CD4-positive, alpha-beta T cell treated with Interleukin-15 for 1 hour (primary cell): ENCODE results near the gene RTN4RL1.

Experiments used
- DNase-seq: peaks from one replicate; pipeline ENCODE4 v3.0.0-alpha.2; 2020

RTN4RL1 gene

DNA sequence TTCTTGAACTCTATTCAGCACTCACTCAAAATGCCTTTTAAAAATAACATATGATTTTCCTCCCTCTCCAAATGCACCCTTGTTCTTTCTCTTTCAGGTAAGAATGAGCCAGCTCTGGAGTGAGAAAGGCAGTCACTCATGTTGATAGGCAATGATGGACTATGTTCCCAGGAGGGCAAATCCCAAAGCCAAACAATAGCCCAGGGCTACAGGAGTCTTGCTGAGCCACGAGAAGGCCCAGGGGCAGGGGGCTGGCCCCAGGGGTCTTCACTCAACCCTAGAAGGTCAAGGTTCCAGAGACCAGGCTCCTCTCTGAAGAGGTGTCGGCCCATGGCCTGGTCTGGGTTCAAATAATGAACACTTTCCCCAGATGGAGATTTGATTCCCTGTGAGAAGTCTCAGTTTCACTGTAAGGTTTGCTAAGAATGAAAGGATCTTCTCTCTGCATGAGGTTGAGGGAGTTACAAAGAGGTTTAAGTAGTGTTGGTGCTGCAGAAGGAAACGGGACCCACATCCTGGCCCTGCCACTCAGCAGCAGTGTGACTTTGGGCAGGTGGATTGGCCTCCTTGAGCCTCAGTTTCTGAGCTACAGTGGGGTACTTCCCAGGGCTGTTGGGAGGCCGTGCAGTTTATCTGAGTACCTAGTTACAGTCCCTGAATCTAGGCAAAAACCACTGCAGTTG lies 49.0 kb downstream of the RTN4RL1 start:
- no peak for DNase-seq

GRCh38 chr17:1975573-1975972 lies 49.6 kb downstream of the RTN4RL1 start:
- no peak for DNase-seq

GRCh38 chr17:1972487-1973160 lies 52.5 kb downstream of the RTN4RL1 start:
- DNase-seq: no peak

- no peak for DNase-seq
Observed at GRCh38 chr17:1970843-1971384, 54.2 kb downstream of the RTN4RL1 start.

DNA sequence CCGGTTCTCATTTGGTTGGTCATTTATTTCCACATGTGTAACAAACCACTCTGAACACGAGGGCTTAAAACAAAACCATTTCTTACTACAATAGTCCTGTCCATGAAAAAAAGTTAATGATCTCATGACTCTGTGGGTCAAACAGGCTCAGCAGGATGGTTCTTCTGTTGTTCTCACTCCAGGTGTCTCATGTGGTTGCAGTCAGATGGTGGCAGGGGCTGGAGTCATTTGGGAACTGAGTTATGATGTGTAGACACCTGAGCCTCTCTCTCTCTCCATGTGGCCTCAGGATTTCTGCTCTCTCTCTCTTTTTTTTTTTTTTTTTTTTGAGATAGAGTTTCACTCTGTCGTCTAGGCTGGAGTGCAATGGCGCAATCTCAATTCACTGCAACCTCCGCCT lies 55.4 kb downstream of the RTN4RL1 start:
- DNase-seq: no peak

DNA sequence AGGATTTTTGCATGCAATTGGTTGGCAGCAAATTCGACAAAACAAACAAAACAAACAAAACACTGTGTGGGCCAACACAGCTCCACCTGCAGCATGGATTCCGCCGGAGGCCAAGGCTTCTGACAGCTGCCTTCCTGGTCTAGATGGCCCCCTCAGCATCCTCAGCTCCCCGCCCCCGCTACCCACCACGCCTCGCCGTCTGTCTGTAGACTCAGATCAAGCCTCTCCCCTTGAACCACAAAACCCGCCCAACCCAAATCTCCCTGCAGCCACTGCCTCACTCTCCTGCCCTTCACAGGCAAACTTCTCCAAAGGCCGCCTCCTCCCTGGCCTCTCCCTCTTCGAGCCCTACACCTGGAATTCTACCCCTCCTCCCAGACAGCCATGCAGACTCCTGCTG lies 57.9 kb downstream of the RTN4RL1 start:
- DNase-seq: no peak

DNA sequence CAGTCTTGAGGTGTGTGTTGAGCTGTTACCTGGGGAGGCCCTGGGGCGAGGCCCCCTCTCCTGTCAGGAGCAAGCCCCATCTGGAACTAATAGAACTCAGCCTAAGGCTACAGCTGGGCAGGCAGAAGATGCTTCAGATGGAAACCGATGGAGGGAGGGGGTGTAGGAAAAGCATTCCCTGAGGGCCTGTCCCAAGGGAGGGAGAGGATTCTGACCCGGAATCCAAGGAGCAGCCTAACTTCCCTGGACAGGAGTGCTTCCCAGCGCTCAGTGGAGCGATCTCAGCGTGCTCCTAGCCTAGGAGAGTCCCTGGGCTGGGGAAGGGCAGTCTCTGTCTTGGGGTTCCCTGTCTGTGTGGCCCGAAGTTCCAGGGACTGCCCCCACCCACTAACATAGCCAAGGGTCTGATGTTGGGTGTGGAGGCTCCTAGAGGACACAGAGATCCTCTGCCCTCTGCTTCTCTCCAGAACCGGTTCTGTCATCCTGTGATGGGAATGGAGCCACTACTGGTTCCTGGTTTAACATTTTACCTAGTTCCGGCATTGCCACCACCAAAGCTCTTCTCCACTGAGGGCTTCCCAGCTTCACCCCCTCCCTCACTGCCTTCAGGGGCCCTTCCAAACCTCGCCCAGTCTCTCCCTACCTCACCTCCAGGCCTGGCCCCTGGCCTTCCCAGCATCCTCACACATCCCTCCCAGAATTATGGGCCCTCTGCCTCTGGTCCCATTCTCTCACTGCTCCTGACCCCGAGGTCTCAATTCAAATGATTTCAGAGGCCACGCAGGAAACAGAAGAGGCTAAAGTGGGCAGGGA lies 58.7 kb downstream of the RTN4RL1 start:
- no peak for DNase-seq

GRCh38 chr17:1965556-1966273 lies 59.4 kb downstream of the RTN4RL1 start:
- no peak for DNase-seq

DNA sequence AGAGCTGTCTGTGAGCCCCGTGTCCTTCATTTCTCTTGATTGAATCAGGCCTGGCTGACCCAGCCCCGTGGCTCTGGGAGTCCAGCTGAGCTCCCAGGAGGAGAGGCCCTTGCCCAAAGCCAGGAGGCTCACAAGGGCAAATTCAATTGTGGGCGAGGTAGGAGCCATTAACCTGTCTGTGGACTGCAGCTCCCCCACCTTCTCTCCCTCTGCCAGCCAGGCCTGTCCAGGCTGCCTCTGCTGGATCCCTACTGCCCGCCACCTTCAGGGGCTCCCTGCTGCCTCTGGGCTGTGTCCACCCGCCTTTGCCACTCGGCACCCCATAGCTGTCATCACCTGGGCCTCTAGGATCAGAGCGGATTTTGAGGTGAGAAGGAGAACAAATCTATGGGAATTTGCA lies 61.9 kb downstream of the RTN4RL1 start:
- DNase-seq: no peak

DNA sequence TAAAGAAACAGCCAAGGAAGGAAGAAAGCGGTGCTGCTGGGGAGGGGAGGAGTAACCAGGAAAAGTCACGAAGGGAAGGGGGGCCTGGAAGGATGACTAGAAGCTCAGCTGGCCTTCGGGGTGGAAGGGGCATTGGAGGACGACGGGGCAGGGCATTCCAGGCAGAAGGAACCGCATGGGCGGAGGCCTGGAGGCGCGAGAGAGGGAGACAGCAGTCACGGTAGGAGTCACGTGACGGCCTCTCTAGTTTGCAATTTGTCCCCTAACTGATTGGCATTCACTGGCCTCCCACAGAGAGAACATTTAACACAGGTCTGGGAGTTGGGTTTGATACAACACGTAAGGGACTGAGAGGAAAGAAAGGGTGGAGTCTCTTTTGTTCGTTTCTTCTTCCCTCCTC lies 63.9 kb downstream of the RTN4RL1 start:
- no peak for DNase-seq

- no peak for DNase-seq
Observed at GRCh38 chr17:1960545-1960912, 64.6 kb downstream of the RTN4RL1 start.

DNA sequence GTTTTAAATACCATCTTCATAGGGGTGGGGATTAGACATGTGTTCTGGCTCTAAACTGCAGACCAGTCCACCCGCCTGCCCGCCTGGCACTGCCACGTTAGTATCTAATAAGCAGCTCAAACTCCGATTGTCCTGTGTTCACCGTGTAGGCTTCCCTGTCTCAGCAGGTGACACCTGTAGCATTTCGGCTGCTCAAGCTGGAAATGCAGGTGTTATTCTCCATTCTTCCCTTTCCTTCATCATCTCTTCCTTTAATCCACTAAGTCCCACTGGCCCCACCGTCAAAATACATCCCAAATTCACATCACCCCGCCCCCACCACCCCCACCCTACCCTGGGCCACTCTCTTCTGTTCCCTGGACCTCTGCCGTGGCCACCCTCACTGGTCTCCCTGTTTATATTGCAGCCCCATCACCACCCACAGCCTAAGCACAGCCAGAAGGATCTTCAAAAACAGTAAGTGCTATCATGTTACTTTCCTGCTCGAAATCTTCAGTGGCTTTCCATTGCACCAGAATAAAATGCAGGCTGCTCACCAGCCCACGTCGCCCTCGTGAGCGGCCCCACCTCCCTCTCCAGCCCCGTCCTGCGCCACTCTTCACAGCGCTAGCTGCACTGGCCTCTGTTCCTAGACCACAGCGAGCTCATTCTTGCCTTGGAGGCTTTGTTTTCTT lies 65.1 kb downstream of the RTN4RL1 start:
- DNase-seq: no peak

- DNase-seq: no peak
Observed at GRCh38 chr17:1958134-1958881, 66.8 kb downstream of the RTN4RL1 start.

DNA sequence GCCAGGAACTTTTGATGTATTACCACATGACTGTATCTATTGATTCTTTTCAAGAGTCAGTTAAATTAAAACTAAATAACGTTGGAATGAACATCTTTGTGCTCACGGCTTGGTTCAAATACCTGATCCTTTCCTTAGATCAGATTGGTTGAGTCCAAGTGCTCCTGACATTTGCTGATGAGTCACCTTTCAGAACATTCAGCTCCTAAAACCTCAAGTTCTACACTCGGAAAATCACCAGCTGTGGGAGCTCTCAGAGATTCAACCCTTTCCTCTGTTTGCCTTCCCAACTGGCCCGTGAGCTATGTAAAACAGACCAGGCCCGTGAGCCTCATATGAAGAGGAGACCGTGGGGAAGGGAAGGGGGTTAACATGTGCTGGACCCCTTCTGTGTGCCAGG lies 68.1 kb downstream of the RTN4RL1 start:
- no peak for DNase-seq

DNA sequence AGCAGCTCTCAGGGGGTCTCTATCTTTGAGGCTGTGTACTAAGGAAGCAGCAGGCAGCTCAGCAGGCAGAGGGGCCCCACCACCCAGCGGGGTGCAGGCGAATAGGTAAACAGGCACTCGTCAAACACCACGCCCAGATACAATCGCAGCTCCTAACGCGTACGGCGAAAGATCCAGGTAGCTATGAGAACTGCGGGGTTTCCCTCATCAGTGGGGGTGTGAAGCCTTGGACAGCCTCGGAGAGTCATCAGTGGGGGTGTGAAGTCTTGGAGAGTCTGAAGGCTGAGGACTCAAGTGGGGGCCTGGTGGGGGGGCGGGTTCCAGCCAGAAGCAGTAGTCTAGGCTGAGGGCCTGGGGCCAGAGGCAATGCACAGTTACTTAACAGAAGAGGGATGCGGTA lies 69.0 kb downstream of the RTN4RL1 start:
- no peak for DNase-seq

DNA sequence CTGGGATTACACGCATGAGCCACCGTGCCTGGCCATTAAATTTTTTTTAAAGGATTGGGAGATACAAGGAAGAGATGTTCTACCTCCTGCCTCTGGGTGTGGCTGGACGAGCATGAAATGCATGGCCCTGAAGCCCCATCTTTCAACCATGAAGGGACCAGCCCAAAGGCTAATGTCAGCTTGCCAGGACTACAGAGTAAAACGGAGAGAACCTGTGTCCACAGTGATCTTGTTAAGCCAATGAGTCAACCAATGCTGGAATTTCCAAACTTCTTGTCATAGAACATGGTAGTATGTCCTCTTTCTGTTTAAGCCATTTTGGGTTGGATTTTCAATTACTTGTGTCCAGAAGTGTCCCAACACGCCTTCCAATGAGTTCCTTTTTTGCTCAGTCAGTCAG lies 71.3 kb downstream of the RTN4RL1 start:
- no peak for DNase-seq

- DNase-seq: no peak
Observed at GRCh38 chr17:1951920-1952319, 73.2 kb downstream of the RTN4RL1 start.

GRCh38 chr17:1949754-1950153 lies 75.4 kb downstream of the RTN4RL1 start:
- DNase-seq: no peak

GRCh38 chr17:1948517-1948825 lies 76.7 kb downstream of the RTN4RL1 start:
- DNase-seq: no peak

GRCh38 chr17:1947743-1948516 lies 77.2 kb downstream of the RTN4RL1 start:
- no peak for DNase-seq

- DNase-seq: no peak
Observed at GRCh38 chr17:1947229-1947742, 77.8 kb downstream of the RTN4RL1 start.
